RPMI7951 (cell line): ENCODE data around the gene ULK4. TPM values are rescaled to one million over a fixed set of nuclear protein-coding genes. Genes with fewer than 3 reads are reported as not detected.
"Not testable (repeated sequence)": the region's sequence is repeated elsewhere in the genome, so short reads cannot be mapped to it uniquely, and the experiment has no call there.

Source experiments
- DNase-seq: peaks from one replicate; pipeline ENCODE4 v3.0.0-alpha.2; 2012; ENCODE audit warnings: low read depth
- total RNA-seq: library from RNA; depleted of rRNA; stranded (reverse); fragments of >200 nt; shearing (Covaris generic); gene quantifications from 2 replicates; pipeline ENCODE4 v1.2.3, GENCODE V29; 2014

Gene ULK4
- total RNA-seq, 1 experiment from 2014 or later, result 9.0 TPM

DNA sequence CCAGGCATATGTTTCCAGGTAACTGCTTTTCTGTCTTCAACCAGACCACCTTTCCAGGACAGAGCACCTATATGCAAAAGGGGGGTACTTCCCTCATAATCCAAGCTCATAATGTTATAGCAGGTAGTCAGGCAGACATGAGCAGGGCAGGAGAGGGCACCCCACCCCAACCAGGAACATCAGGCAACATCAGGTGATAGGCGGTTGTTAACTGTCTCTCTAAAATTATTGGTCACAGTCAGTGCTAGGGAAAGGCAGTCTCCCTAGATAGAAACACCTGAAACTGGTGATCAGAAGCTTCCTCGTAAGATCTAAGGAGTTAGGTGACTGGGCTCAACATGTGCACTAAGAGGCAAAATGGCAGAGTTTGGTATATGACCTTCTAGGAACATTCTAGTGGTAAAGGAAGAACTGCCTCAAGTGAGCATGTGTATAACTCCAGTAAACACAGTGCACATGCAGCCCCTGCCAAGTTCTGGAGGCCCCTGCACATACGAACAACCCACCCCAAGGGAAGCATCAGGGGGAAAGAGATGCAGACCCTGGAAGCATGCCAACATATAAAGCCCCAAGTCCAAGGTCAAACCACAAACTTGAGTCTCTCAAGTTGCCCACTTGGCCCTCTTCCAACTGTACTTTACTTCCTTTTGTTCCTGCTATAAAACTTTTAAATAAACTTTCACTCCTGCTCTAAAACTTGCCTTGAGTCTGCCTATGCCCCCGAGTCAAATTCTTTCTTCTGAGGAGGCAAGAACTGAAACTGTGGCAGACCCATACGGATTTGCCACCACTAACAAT is 270.9 kb downstream of the ULK4 start:
- peak; percentile 70 for DNase-seq

DNA sequence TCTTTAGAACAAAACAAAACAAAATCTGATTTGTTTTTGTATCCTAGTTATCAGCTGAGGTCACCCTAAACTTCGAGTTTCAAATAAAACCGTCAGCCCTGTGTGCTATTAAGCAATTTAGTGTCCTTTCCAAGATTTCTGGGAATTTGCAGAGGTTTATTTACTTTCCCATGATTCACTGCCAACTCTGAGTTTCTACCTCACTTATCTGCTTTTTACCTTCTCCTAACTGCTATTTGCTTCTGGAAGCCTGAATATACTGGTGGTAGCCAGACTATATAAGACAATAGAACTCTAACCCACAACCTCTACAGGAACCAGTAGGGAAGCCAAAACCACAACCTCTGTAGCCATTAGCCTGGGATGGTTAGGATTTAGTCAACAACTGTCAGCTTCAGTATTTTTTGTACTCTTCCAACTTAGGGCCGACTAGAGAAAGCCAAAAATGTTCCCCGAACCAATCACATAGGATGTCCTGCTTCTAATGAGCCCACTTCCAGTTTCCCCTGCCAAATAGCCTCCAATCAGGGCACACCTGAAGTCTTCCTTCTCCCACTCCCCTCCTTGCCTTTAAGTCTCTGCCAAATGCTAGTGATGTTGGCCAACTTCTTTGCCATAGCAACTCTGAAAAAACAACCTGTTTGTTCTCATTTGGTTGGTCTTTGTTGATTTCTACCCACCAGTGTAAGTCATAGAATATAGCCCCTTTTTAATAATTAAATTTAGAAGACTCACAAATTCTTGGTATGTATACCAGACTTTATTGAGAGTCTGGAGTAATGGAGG is 273.1 kb downstream of the ULK4 start:
- no peak for DNase-seq

DNA sequence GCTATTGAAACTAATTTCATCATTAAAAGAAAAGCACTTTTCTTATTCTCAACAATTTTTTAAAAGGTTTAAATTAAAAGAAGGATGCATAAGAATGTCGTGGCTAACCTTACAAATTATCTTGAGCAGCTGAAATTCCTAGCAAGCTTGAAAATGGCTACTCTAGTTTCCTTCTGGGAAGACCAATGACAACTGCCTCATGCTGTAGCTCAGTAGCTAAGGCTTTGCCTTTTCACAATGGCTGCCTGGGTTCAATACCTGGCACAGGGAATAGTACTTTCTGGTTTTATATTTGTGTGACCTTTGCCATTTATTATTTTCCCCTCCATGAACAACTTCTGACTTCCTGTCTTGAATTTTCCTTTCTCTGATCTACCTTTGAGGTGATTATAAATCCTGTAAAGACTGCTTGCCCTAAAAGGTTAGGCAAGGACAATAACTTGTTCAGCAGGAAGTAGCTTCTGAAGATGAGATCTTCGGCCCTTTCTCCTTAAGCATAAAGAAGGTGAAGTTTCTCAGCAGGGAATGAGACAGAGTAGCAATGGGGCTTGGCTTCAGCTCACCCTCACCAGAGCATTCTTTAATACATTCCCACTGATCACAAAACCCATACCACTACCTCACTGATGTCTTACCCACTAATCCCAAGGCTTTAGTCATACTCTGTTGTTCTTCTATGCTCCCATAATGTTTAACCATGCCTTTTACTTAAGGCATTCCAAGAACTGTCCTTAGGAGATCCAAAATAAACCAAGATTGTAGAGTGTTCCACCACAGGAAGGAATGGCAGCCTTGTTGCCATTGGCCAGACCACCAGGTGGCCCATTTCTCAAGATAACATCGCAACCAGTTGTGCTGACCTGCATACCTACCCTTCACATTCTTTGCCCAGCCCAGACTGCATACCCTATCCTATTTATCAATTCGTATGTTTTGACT is 276.8 kb downstream of the ULK4 start:
- no peak for DNase-seq

GRCh38 chr3:41683666-41684350 is 278.1 kb downstream of the ULK4 start:
- peak; percentile 77 for DNase-seq

- DNase-seq, result peak; percentile 84
Measured at GRCh38 chr3:41682996-41683395, 278.9 kb downstream of the ULK4 start.

GRCh38 chr3:41682382-41682781 is 279.5 kb downstream of the ULK4 start:
- DNase-seq, result no peak

DNA sequence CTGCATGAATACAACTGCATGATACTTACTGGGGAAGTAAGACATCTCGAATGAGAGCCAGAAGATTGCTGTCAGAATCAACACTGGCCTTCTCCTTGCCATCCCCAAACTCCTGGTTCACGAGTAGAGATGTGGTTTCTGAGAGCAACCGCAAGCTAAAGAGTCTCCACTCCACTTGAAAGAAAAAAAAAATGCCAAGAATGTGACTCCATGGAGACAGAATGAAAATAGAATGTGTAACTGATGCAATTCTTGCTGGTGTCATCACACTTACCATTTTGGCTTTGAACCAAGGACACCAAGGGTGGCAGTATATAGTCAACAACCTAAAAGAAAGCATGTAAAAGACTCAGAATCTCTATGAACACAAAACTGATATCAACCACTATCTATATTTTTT is 280.4 kb downstream of the ULK4 start:
- peak; percentile 98 for DNase-seq

DNA sequence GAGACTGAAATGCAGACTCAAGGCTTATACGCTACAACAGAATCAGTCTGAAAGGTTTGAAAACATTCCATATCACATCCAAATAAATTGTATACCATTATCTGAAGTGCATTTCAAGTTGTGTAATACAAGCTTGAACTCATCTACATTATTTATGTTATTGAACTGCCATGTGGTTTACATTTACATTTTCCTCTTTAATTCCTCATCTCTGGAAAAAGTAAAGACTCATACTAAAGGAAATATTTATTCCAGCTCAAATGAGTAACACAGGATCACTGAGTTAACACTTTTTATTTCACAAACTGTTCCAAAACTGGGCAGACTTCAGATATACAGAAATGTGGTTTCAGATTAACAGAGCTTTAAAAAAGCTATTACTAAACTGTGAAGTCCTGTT is 282.5 kb downstream of the ULK4 start:
- DNase-seq, result no peak

GRCh38 chr3:41675102-41675501 is 286.8 kb downstream of the ULK4 start:
- DNase-seq, result not testable (repeated sequence)

DNA sequence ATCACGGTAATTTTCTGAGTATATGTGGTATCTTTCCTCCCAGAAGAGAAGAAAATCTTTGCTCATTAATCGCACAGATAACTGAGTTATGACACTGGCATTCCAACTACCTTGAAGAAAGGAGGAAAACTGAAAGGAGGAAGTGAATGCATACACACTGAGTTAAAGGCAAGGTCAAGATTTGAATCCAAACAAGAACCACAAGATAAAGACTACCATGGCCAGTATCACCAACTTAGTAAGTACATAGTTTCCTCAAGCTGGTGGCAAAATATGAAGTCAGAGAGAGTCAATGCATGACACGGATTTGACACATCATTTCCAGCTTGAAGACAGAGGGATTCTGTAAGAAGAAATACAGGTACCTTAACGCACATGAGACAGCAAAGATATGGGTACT is 287.5 kb downstream of the ULK4 start:
- no peak for DNase-seq

GRCh38 chr3:41673650-41674049 is 288.3 kb downstream of the ULK4 start:
- no peak for DNase-seq

- DNase-seq, result no peak
Measured at GRCh38 chr3:41668379-41668778, 293.5 kb downstream of the ULK4 start.

DNA sequence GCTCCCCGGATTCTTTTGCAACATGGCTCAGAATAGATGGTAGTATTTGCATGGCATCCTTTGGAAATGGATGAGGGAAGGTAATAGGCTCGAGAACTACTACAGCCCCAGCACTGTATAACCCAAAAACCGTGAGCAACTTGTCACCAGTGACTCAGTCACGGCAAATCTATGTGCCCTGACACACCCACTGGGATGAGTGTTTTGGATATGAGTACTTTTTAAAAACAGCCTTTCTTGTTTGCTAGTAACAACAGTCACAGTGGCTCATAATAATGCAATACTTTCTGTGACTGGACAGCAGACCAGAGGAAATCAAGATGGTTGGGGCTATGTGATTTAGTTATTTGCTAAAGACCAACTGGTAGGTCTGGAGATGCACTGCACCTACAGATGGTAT is 299.6 kb downstream of the ULK4 start:
- no peak for DNase-seq

DNA sequence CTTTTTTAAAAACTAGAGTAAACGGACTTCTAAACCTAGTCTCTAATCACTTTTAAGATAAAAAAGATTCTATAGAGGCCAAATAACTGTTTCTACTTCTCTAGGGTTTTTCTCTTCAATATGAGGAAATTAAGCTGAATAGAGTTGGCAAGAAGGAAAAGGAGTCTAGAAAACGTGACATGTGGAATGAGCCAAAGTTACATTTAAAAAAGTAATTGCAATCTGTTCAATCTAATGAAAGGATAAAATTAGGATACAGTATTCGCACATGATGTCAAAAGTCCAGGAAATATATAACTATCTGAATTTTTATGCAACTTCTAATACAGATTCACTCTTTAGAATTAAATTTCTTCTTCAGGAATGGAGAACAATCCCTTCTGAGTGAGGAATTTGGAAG is 300.1 kb downstream of the ULK4 start:
- DNase-seq, result no peak

DNA sequence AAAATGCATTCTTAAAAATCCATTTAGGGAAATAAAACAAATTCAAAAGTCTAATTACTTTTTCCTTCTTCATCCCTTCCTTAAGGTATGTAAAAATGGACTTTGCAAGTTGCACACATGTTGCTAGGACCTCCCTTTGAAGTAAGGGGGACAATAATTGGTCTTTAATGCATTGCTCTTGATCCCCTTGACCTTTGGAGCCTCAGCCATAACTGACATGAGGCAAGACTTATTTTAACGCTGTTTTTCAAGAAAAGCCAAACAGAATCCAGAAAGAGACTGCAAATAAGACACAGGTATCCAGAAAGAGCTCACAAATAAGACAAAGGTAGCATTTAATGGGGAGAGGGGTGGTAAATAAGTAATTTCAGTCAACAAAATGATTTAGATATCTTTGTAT is 301.4 kb downstream of the ULK4 start:
- DNase-seq, result no peak

- DNase-seq, result no peak
Measured at GRCh38 chr3:41653571-41654239, 308.2 kb downstream of the ULK4 start.

DNA sequence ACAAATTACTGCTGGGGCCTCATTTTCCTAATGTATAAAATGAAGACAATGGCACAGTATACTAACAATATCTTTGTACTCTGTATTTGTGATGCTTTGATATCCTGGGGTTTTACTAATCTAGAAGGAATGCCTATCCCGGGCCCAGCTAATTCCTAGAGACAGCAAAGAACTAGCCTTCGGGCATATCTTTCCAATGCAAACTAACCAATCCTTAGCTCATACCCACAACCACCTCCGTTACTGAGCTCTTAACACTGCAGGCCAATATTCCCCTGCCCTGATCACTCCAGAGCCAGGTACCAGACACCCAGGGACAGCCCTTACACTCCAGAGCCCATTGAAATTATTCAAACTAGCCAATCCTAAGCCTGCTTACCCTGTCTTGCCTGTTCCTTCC is 309.0 kb downstream of the ULK4 start:
- peak; percentile 81 for DNase-seq

- DNase-seq, result no peak
Measured at GRCh38 chr3:41652506-41652905, 309.4 kb downstream of the ULK4 start.

DNA sequence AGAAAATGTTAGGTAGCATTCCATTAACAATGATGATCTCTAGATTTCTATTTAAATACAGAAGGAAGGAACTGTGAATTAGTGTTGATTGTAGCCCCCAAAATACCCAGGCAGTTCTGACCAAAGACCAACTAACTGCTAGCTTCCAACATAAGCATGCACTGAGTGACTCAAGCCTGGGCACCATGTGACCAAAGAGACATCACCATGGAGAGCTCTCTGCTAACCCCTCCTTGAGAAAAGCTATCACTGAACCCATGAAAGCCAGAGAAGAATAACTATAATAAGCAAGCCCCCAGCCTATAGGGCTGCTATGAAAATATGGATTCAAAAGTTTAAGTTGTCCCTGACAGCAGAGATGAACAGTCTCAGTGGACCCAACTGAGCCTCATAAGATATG is 310.2 kb downstream of the ULK4 start:
- DNase-seq, result no peak

- DNase-seq, result no peak
Measured at GRCh38 chr3:41650406-41650805, 311.5 kb downstream of the ULK4 start.
